Retinal pigment epithelial cell (primary cell): ENCODE results near the gene GARNL3.

Experiments used
- DNase-seq: peaks from one replicate; pipeline ENCODE4 v3.0.0-alpha.2; 2010; ENCODE audit warnings: low read depth
- H3K4me3 ChIP-seq: 2 replicates; pipeline ENCODE4 v1.5.1; 2011; ENCODE audit warnings: mild to moderate bottlenecking, low read length, control low read depth, moderate library complexity
- TF ChIP-seq, protein P1 (sequence below): conservative IDR thresholded peaks from 2 replicates; pipeline ENCODE4 v1.5.1; 2011; ENCODE audit warnings: low read depth, low read length, control low read depth, inconsistent platforms

Gene GARNL3

DNA sequence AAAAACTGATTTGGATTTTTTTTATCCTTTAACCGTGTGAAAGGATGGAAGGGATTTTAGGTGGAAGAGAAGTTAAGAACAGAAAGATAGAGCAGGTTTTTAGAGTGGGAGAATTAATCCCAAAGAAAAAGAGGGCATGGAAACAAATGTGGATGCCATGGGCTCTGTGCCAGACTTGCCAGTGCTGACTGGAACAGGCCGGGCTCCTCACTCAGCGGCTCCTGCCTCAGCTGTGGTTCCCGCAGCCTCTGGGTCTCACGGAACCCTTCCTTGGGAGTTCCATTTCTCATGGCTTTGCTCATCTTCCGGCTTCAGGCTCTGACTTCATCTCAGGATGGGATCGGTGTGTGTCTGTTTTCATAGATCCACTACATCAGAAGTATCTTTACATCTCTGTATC lies 102.0 kb downstream of the GARNL3 start:
- no peak for DNase-seq
- TF ChIP-seq, protein P1, sequence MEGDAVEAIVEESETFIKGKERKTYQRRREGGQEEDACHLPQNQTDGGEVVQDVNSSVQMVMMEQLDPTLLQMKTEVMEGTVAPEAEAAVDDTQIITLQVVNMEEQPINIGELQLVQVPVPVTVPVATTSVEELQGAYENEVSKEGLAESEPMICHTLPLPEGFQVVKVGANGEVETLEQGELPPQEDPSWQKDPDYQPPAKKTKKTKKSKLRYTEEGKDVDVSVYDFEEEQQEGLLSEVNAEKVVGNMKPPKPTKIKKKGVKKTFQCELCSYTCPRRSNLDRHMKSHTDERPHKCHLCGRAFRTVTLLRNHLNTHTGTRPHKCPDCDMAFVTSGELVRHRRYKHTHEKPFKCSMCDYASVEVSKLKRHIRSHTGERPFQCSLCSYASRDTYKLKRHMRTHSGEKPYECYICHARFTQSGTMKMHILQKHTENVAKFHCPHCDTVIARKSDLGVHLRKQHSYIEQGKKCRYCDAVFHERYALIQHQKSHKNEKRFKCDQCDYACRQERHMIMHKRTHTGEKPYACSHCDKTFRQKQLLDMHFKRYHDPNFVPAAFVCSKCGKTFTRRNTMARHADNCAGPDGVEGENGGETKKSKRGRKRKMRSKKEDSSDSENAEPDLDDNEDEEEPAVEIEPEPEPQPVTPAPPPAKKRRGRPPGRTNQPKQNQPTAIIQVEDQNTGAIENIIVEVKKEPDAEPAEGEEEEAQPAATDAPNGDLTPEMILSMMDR = no peak
- H3K4me3 ChIP-seq = no peak overlapping the region

DNA sequence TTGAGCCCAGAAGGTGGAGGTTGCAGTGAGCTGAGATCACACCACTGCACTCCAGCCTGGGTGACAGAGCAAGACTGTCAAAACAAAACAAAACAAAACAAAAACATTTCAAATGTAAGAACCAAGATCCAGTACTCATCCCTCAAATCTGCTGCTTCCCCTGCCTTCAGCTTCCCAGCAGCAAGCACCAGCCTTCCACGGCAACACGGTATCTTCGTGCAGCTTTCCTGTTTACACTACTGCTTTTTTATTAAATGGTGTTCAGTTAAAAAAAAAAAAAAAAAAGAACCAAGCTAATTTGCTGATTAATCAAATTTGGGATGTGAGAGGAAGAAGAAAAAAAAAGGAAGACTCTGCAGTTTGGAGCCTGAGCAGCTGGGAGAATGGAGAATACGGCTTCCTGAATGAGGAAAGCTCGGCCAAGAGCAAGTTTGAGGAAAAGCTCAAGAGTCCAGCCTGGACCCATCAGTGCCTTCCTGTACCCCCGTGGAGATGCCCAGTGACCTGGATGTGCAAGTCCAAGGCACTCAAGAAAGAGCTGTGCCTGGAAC lies 104.4 kb downstream of the GARNL3 start:
- TF ChIP-seq, protein P1 = no peak
- DNase-seq = no peak
- H3K4me3 ChIP-seq = no peak overlapping the region

DNA sequence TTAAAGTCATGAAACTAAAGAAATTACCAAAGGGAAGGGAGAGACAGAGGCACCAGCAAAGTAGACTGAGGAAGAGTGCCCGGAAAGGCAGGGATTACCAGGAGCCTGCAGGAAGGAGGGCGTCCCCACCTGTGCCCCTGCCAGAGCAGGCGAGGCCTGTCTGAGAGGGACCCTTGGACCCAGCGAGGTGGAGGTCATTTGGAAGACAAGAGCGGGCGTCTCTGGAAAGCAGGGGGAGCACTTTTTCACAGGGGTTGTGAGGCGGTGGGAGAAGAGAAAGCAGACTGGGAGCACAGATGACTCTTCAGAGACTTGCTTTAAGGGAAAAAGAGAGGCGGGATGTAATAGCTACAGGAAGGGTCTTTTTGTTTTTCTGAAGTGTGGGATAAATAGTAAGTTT lies 104.9 kb downstream of the GARNL3 start:
- TF ChIP-seq, protein P1 = no peak
- no peak for DNase-seq
- H3K4me3 ChIP-seq = no peak overlapping the region

DNA sequence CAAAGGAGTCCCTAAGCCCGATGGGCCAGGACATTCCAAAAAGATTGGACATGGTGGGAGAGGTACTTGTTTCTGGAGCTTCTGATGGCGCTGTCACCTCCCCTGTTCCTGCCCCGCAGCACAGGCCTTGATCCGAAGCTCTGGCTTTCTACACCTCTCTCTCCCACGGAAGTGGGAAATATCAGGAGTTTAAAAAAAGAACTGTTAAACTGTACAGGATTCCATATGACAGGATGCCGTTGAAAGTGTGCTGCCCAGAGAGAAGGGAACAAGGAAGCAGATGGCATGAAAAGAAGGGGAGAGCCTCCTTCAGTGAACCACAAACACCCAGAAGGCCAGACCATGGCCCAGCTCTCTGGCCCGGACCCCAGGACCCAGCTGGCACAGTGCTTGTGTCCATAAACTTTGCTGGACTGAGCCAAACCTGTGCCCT lies 105.6 kb downstream of the GARNL3 start:
- H3K4me3 ChIP-seq = no peak overlapping the region
- TF ChIP-seq, protein P1 = no peak
- no peak for DNase-seq

DNA sequence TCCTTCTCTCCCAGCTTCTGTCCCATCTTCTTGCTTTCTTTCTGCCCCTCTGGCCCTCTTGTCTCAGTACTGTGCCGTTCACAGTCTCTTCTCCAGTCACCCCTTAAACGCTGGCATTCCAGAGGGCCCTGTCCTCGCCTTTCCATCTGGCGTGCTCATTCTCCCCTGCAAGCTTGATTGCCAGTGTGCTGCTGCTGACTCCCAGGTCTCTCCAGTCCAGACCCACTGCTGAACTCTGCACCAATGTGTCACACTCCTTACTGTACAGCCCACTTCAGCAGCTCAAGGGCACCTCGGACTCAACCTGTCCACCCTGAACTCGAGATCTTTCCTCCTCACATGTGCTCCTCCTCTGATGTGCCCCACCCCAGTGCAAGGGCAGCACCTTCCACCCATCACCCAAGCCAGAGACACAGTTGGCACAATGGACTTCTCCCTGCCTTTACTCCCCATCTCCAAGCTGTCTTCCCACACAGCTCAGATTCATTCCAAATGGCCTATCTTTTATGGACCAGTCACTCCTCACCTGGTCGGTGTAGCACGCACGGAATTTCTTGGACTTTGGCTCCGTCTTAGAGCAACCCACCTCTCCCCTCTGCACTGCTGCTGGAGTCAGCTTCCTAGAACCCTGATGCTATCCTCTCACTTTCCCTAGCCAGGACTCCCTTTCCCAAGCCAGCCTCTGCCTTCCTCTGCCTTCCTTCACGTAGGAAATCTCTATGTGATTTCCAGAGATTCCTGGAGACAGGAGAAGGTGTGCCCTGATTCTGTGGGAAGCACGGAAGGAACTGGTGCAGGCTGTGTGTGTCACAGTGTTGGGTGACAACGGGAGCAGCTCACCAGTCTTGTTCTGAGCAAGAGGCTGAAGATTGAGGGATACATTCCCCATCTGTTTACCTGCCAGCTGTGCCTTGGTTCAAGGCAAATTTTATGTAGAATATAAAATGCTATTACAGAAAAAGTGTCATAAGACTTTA lies 106.4 kb downstream of the GARNL3 start:
- H3K4me3 ChIP-seq = no peak overlapping the region
- DNase-seq = no peak
- TF ChIP-seq, protein P1 = no peak

DNA sequence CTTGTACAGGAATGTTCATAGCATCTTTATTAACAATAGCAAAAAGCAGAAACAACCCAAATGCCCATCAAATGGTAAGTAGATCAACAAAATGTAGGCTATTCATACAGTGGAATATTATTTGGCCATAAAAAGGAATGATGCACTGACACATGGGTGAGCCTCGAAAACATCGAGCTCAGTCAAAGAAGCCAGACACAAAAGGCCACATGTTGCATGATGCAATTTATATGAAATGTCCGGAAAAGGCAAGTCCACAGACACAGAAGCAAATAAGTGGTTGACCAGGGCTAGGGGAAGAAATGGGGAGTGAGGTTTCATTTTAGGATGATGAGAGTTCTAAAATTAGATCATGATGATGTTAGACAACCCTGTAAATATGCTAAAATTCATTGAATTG lies 115.9 kb downstream of the GARNL3 start:
- TF ChIP-seq, protein P1 = no peak
- H3K4me3 ChIP-seq = no peak overlapping the region
- no peak for DNase-seq
